ENCODE measurements around the gene POGLUT3.

The POGLUT3 gene

GRCh38 chr11:108498046-108498815 lies at the start of gene POGLUT3:
Gene POGLUT3 (minus strand): TSS chr11:108498384. CDS start chr11:108498366, 18 bp downstream.
- peak; percentile 64 for DNase-seq

GRCh38 chr11:108545909-108546501 lies 47.8 kb upstream of the POGLUT3 start:
- DNase-seq: no peak

DNA sequence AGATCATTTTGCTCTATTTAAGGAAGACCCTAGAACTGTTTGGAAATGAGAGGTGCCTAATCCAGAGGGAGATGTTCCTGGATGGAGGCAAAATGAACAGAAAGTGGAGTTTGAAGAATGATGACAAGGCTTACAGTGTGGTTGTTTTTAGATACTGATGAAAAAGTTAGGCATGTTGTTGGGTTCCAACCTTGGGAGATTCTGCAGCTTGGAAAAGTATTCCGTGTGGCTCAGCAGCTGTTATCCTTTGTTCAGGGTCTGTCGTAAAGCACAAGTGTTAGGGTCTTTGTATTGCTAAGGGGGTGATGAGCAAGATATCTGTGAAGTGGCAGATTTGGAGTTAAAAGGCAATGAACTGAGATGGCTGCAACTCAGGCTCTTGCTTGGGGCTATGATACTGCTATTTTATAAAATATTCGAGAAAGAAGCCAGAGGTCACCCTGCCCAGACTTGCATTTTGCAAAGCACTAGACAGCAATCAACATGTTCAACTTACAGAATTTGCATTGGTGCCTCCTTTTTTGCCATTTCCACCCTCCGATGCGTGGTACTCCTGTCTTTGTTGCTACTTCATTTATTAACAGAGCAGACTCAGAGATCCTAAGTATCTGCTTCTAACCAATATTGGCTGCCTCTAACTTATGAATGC lies 45.3 kb upstream of the POGLUT3 start:
- no peak for DNase-seq

DNA sequence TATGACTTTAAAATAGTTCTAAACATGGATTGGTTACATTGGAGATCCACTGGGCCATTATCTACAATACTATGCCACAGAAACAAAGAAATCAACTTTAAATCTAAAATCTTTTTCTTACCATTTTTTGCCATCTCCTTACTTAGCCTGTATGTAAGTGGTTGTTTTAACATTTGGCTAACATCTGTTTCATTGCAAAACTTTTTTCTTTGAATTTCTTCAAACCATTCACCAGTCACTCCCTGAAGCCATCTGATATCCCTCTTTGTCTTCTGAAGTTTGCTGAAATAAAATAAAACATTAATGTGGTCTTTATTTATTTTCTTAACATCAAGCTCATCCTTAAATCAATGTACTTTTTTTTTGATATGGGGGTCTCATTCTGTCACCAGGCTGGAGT lies 43.3 kb upstream of the POGLUT3 start:
- DNase-seq: no peak

DNA sequence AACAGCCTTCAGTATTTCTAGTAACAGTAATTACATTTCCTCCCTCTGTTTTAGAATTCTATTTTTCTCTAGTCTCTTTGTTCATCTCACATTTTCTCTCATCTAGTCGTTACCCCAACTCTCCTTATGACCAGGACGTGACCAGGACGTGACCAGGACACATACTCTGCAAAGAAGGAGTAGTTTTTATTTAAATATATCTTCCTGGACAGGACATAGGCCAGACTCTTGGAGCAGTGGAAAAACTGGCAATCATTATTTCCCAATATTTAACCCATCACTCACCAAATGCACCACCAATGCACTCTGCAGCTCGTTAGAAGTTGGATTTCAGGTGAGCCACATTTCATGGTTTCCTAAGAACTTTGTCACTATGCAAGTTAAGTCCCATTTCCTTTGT lies 40.3 kb upstream of the POGLUT3 start:
- DNase-seq: no peak

DNA sequence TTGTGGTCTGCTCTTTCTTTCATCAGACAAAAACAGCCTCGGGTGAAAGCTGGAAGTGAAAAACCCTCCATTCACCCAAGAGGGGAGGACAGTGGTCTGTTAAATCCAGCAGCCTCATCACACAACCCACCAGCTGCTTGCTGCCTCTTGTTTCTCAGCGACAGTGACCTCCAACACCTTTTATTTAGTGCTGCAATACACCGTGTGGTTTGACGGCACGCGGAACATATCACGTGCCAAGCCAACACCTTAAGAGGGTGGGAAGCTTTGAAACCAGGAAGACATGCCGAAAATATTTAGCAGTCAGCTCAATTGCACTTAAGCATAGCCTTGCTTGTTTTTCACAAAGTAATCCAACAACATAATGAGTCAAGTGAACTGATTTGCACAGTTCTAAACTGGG lies 39.8 kb upstream of the POGLUT3 start:
- DNase-seq: no peak

DNA sequence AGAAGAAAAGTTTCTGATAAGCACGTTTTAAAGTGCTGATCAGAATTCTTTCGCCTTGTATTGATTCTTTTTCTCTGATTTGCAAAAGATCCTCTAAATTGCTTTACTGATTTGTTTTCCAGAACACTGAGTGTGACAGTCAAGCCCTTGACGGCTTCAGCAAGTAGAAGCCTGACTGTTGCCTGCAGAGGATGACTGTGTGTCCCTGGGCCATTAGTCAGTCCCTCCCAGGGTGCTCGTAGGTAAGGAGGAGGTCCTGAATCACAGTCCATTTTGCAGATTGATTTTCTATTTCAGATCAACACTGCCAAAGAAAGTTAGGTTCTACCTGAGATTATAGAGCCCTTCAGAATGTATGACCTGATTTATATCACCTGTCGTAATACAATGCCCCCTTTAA lies 38.6 kb upstream of the POGLUT3 start:
- DNase-seq: no peak

GRCh38 chr11:108535384-108535955 lies 37.3 kb upstream of the POGLUT3 start:
- no peak for DNase-seq

DNA sequence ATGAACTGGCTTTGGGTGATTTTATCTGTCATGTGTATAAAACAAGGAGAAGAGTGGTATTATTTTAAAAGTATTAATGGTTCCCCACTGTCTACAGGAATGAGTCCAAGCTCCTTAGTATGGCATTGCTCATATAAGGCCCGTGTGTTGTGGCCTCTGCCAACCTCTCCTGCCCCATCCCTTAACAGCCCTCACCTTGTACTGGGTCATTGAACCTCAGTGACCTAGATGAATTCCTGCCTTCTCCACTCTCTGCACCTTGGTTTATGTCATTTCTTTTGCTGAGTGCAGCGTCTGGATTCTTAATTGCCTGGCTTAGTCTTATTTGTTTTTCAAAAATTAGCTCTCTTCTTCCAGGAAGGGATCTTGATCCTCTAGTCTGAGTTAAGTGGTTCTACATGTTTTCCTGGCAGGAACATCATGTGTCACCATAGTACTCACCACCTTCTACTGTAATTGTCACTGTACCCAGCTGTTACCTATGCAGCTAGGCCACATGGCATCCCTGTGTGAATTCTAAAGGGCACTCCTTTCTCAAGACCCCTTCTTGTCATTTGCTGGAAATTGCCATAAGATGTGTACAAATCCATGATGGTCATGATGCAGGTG lies 36.2 kb upstream of the POGLUT3 start:
- no peak for DNase-seq

DNA sequence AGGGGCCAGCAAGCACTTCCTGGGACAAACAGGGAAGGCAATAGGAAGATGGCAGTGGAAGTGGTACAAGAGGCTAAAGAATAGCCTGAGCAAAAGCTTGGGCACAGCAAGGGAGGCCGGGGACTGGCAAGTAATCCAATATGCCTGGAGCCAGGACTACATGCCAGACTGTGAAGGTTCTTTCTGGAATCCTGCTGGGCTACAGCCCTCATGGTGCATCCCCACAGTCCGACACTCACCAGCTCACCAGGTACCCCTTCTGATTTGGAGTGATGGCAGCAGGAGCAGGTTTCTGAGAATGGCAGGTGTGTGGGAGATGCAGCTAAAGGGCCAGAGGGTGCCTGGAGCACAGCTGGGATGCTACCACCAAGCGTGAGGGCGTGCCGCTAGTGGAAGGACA lies 32.2 kb upstream of the POGLUT3 start:
- no peak for DNase-seq

DNA sequence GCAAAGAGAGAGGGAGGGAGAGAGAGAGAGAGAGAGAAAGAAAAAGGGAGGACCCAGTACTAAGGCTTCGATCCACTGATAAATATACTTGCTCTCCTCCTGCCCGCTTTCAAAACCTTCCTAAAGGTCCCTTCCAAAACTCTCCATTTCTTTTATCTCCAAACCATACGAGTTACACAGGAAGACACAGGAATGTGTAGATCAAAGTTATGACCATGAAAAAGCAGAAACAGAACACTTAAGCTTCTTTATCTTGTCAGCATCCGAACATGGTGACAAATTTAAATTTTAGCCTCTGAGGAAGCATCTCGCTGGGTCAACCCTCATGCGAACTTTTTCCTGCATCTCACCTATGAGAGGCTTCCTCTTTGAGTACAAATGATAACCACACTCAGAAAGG lies 29.2 kb upstream of the POGLUT3 start:
- DNase-seq: no peak

GRCh38 chr11:108525161-108525560 lies 27.0 kb upstream of the POGLUT3 start:
- no peak for DNase-seq

DNA sequence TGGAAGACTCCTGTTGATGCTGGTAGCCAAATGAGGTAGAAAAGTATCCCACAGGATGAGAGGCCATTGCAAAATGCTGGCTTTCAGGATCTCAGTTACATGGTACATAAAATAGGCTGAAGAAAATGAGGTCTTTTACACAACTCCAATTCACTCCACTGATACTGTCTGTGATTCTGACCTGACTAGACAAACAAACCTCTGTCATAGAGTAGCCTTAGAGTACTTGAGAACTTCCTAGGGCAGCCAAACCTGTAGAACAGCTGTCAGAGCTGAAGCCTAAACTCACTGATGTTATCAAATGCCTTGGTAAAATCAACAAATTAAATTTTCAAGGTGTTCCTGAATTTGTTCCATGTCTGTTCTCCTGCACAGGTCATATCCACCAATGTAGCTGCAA lies 26.2 kb upstream of the POGLUT3 start:
- no peak for DNase-seq

DNA sequence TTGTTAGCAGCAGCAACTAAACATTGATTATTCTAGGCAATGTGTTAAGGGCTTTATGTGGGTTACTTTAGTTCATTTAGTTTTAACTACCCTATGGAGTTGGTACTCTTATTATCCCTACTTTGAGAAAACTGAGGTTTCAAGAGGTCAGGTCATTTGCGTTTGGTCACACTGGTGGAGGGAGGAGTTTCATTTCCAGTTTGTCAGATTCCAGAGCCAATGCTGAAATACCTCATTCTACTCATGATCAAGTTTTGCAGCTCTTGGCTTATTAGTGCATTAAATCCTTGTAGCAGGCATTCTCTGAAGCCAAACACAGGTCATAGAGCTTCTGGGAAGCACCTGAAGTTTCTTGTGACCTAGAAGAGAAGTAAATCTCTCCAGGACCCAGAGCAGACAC lies 24.1 kb upstream of the POGLUT3 start:
- DNase-seq: no peak

- no peak for DNase-seq
Observed at GRCh38 chr11:108518581-108518980, 20.4 kb upstream of the POGLUT3 start.

DNA sequence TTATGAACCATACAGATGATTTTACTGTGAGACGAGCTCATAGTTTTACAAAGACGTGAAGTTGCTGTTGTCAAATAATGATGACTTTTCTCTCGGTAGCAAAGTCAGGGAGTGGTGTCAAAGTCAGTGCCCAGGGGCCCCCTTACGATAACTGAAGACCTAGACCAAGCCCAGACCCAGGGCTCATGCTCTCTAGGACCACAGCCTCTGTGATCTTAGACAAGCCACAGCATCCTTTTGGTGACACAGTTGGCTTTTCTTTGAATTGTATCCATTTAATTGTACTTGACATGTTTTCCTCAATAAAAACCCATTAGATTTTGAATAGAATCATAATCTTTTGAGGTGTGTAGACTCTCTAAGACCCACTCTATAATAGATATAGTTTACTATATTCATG lies 17.9 kb upstream of the POGLUT3 start:
- no peak for DNase-seq

GRCh38 chr11:108512708-108513107 lies 14.5 kb upstream of the POGLUT3 start:
- no peak for DNase-seq

GRCh38 chr11:108511851-108512474 lies 13.8 kb upstream of the POGLUT3 start:
- peak; percentile 61 for DNase-seq

- no peak for DNase-seq
Observed at GRCh38 chr11:108508653-108509593, 10.7 kb upstream of the POGLUT3 start.

DNA sequence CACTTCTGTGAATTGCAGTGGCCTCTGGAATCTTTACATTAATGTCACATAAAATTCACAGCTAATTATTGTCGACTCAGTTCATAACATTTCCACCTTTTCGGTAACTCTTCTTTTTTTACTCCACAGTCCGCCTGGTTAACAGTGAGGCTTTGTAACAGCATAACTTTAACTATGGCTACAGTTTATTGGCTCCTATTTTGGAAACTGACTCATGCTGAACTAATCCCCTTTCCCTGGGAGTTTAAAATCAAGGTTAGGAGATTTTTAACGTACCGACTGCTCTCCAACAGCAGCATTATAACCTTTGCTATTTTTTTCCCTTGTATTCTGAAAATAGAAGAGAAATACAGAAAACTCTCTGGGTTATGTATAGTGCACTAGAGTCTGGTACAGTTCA lies 3.2 kb upstream of the POGLUT3 start:
- peak; percentile 27 for DNase-seq

- no peak for DNase-seq
Observed at GRCh38 chr11:108500721-108501120, 2.5 kb upstream of the POGLUT3 start.

DNA sequence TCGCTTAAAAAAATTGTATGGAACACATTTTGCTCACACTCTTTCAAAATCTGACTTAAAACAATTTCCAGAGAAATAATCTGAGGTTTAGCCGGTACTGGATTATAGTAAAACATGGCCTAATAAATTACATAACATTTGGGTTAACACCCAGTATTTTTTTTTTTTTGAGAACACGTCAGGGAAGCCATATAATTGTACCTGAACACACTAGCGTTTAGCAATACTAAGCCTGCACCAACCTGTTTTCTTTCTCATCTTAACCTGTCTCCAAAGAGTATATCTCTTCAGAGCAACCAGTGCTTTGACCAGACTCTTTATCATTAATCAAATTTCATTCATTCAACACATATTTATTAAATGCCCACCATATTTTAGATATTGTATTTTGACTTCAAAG lies 2.0 kb upstream of the POGLUT3 start:
- DNase-seq: no peak

All from HCEC 1CT (cell line).